K562 (cell line): ENCODE measurements around the gene SETD4. TPM values are rescaled to one million over a fixed set of nuclear protein-coding genes. Genes with fewer than 3 reads are reported as not detected.
A peak's percentile ranks its signal among the peaks of the same experiment; 100 is the strongest.

Experiments
- ATAC-seq: fragments of 200-7000 bp; cut with Tn5 transposase; 3 replicates; pipeline ENCODE4 v1.9.1; 2020; ENCODE audit warnings: moderate library complexity
- BruUV-seq: library from RNA; stranded (reverse); fragments of 400-500 nt; replicated peaks from 2 replicates; lab custom pipeline; 2021; lab: Mats Ljungman, UMichigan
- CTCF ChIA-PET: fragments of 300-600 bp; formaldehyde crosslinking; extraction: SDS; loops from one replicate; lab custom pipeline; 2021; ENCODE audit warnings: low intra/inter-chr PET ratio; lab: Yijun Ruan, JAX
- POLR2A ChIA-PET: fragments of 300-600, 350-650 bp; sonication (Branson Sonifier 250); formaldehyde crosslinking; extraction: SDS; loops from one replicate; lab custom pipeline; 2021; ENCODE audit warnings: antibody characterized with exemption, inconsistent platforms; lab: Yijun Ruan, JAX
- DNase-seq, 4 experiments: peaks; one replicate each; pipeline versions ENCODE4 v3.0.0 to v3.0.0-alpha.2; 2011 to 2018; ENCODE audit warnings: low spot score in 3 of 4, mixed read lengths in 3 of 4; ENCODE audit errors: extremely low read depth in 1 of 4
- FAIRE-seq: peaks from 2 replicates; lab custom pipeline; 2011; peaks lifted over from hg19 to GRCh38; lab: Jason Lieb, UNC
- H2AFZ ChIP-seq: 2 replicates; pipeline ENCODE4 v1.6.0; 2011; ENCODE audit warnings: low read depth, low read length, control low read depth, inconsistent platforms
- H3K27ac ChIP-seq: fragments of 200-600 bp; 3 replicates; pipeline ENCODE4 v1.8.0; 2011; ENCODE audit warnings: low read depth, mild to moderate bottlenecking, control low read depth, inconsistent platforms, low read length, moderate library complexity, mixed read lengths; ENCODE audit errors: extremely low read depth
- H3K27me3 ChIP-seq, 2 experiments: fragments of 300-600 bp in 1 of 2; 2 replicates in 1 of 2; 3 replicates in 1 of 2; pipeline versions ENCODE4 v1.6.0 to v1.8.0; 2011; ENCODE audit warnings: inconsistent platforms in 2 of 2, low read length in 2 of 2, mild to moderate bottlenecking in 1 of 2, mixed read lengths in 1 of 2, moderate library complexity in 1 of 2; ENCODE audit not compliant: control insufficient read depth in 2 of 2, insufficient read depth in 2 of 2
- H3K36me3 ChIP-seq: fragments of 300-600 bp; 3 replicates; pipeline ENCODE4 v1.8.0; 2011; ENCODE audit warnings: mild to moderate bottlenecking, low read length, inconsistent platforms; ENCODE audit not compliant: control insufficient read depth, insufficient read depth
- H3K4me1 ChIP-seq, 2 experiments: fragments of 200-600 bp in 1 of 2; replicated peaks in 1 of 2; 2 replicates in 1 of 2; 3 replicates in 1 of 2; pipeline versions ENCODE4 v1.5.1 to v1.8.0; 2011; ENCODE audit warnings: inconsistent platforms in 2 of 2, low read length in 2 of 2, mild to moderate bottlenecking in 1 of 2, mixed read lengths in 1 of 2, moderate library complexity in 1 of 2; ENCODE audit not compliant: control insufficient read depth in 2 of 2, insufficient read depth in 2 of 2
- H3K4me2 ChIP-seq: 2 replicates; pipeline ENCODE4 v1.6.1; 2011; ENCODE audit warnings: low read length, control low read depth, inconsistent platforms, mixed read lengths; ENCODE audit not compliant: insufficient read depth
- H3K4me3 ChIP-seq: fragments of 200-600 bp; sonication (generic), shearing (Covaris generic); 2 replicates; pipeline ENCODE4 v1.5.1; 2016; ENCODE audit warnings: control low read depth, inconsistent platforms
- H3K79me2 ChIP-seq: fragments of 200-600 bp; 3 replicates; pipeline ENCODE4 v1.8.0; 2011; ENCODE audit warnings: low read length, inconsistent platforms; ENCODE audit not compliant: control insufficient read depth, insufficient read depth
- H3K9ac ChIP-seq, 2 experiments: 2 replicates each; pipeline versions ENCODE4 v1.6.0 to v1.6.1; 2011; ENCODE audit warnings: low read depth in 2 of 2, low read length in 2 of 2, control low read depth in 1 of 2, inconsistent platforms in 1 of 2, mild to moderate bottlenecking in 1 of 2, mixed read lengths in 1 of 2; ENCODE audit not compliant: insufficient read depth in 1 of 2
- H3K9me1 ChIP-seq: one replicate; pipeline ENCODE4 v1.6.0; 2011; ENCODE audit warnings: inconsistent platforms, mild to moderate bottlenecking, low read length, moderate library complexity; ENCODE audit not compliant: control insufficient read depth, insufficient read depth
- H3K9me3 ChIP-seq: replicated peaks from 2 replicates; pipeline ENCODE4 v1.5.1; 2011; ENCODE audit warnings: low read depth, low read length, inconsistent platforms; ENCODE audit not compliant: control insufficient read depth, insufficient read depth
- H4K20me1 ChIP-seq: replicated peaks from 2 replicates; pipeline ENCODE4 v1.6.1; 2011; ENCODE audit warnings: low read length, inconsistent platforms, mixed read lengths; ENCODE audit not compliant: control insufficient read depth, insufficient read depth
- BRD9 ChIP-seq: fragments of 450-650 bp; IDR thresholded peaks from 2 replicates; pipeline ENCODE4 v1.6.1; 2018; ENCODE audit warnings: low read depth; ENCODE audit not compliant: partially characterized antibody
- CEBPB ChIP-seq: fragments of 450-650 bp; IDR thresholded peaks from 2 replicates; pipeline ENCODE4 v1.6.1; 2016; ENCODE audit warnings: missing genetic modification characterization, missing compliant biosample characterization
- CEBPG ChIP-seq, 3 experiments: fragments of 200-800 bp in 1 of 3; sonication (Bioruptor generic) in 1 of 3; sonication (generic) in 1 of 3; formaldehyde crosslinking in 1 of 3; IDR thresholded peaks in 2 of 3; conservative IDR thresholded peaks in 1 of 3; 2 replicates each; pipeline versions ENCODE4 v1.6.1 to v1.8.0; 2016 to 2022; ENCODE audit warnings: missing compliant biosample characterization in 2 of 3, missing genetic modification characterization in 2 of 3, mild to moderate bottlenecking in 1 of 3, missing genetic modification reagents in 1 of 3
- ELF4 ChIP-seq: fragments of 450-650 bp; formaldehyde crosslinking; IDR thresholded peaks from 2 replicates; pipeline ENCODE4 v1.4.0; 2022; ENCODE audit warnings: missing genetic modification characterization
- HDAC6 ChIP-seq: IDR thresholded peaks from 2 replicates; pipeline ENCODE4 v1.6.1; 2012; ENCODE audit warnings: low read depth, mild to moderate bottlenecking, control low read depth, inconsistent platforms, low read length, moderate library complexity
- MEIS2 ChIP-seq: fragments of 450-650 bp; IDR thresholded peaks from 2 replicates; pipeline ENCODE4 v1.6.1; 2014; ENCODE audit warnings: mild to moderate bottlenecking; ENCODE audit not compliant: partially characterized antibody
- POLR2G ChIP-seq: fragments of 200-400 bp; formaldehyde crosslinking; IDR thresholded peaks from 2 replicates; pipeline ENCODE4 v1.6.1; 2017; ENCODE audit warnings: low read depth, mild to moderate bottlenecking, antibody characterized with exemption, low read length, moderate library complexity
- TCF7L2 ChIP-seq: fragments of 150-350 bp; IDR thresholded peaks from 2 replicates; pipeline ENCODE4 v1.6.1; 2016; ENCODE audit warnings: low read depth, mild to moderate bottlenecking, low read length, moderate library complexity
- TFE3 ChIP-seq: fragments of 450-650 bp; formaldehyde crosslinking; IDR thresholded peaks from 2 replicates; pipeline ENCODE4 v1.4.0; 2020; ENCODE audit warnings: mild to moderate bottlenecking, mixed read lengths
- YBX1 ChIP-seq: fragments of 450-650 bp; IDR thresholded peaks from 2 replicates; pipeline ENCODE4 v1.7.1; 2016; ENCODE audit warnings: mild to moderate bottlenecking
- WGBS: fragments of 100-300 bp; shearing (Covaris generic); methylation state at CpG from one replicate; pipeline ENCODE4 v1.1.6; 2016; ENCODE audit warnings: low coverage, mixed read lengths; ENCODE audit not compliant: insufficient coverage; ENCODE audit errors: missing lambda C conversion rate; 5-methylcytosine and 5-hydroxymethylcytosine counted together
- in situ Hi-C: fragments of 300-500 bp; cut with MboI; formaldehyde crosslinking; loops from 4 replicates; pipeline ENCODE4 v1.15.0; 2018; ENCODE audit warnings: inconsistent platforms, mixed read lengths
- intact Hi-C: fragments of 100-400 bp; cut with micrococcal nuclease; formaldehyde crosslinking; loops from 2 replicates; pipeline ENCODE4 v1.14.2; 2022
- polyA plus RNA-seq, 8 experiments: library from polyadenylated mRNA; depleted of rRNA in 4 of 8; stranded (reverse) in 5 of 8; unstranded in 3 of 8; fragments of >200 nt; fragmentation: Nextera tagmentation in 2 of 8; fragmentation: Illumina TruSeq in 1 of 8; extraction: Ambion mirVana in 2 of 8; extraction: Trizol in 1 of 8; gene quantifications; 2 replicates each; pipeline versions ENCODE4 v1.2.1 to v1.2.3, GENCODE V29; 2011 to 2014; ENCODE audit warnings: inconsistent platforms in 1 of 8, missing spikeins in 1 of 8
- total RNA-seq, 7 experiments: library from RNA; depleted of rRNA in 6 of 7; stranded (reverse); fragments of >200 nt in 6 of 7; fragmentation: Illumina TruSeq in 2 of 7; extraction: Trizol in 2 of 7; gene quantifications; 2 replicates each; pipeline versions ENCODE4 v1.2.1 to v1.2.3, GENCODE V29; 2011 to 2021; ENCODE audit warnings: low replicate concordance in 1 of 7
- TF ChIP-seq, protein P1 (sequence below): sonication (generic); formaldehyde crosslinking; IDR thresholded peaks from 2 replicates; pipeline ENCODE4 v1.9.0; 2022; ENCODE audit warnings: mild to moderate bottlenecking, missing genetic modification reagents

SETD4 gene
- total and polyA plus RNA-seq, 9 of the 15 experiments (the other 6 are each of a cell fraction or from before 2014, with no cell fraction given), result 16.1 to 51.3 (median 25.7) TPM

DNA sequence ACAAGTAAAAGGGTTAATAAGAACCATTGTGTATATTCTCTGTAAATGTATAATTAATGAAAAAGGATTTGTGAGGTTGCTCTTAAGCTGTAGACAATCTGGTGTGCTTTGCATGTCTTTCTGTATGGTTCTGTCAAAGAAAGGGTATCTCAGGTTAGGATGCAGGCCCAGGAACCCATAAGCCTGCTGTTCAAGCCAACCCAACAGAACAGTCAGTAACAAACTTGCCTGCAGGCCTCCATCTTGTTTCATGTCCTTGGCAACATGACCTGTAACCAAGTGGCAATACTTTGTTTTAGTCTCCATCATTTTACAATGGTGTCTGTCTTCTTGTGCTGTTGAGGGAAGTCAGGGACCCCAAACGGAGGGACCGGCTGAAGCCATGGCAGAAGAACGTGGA lies 38.7 kb upstream of the SETD4 start (continued):
- no peak for TF ChIP-seq TFE3 (CRISPR knock-in tag)
- TF ChIP-seq HDAC6, result no peak
- no peak for TF ChIP-seq ELF4 (CRISPR knock-in tag)
- TF ChIP-seq BRD9, result no peak
- TF ChIP-seq, protein P1, sequence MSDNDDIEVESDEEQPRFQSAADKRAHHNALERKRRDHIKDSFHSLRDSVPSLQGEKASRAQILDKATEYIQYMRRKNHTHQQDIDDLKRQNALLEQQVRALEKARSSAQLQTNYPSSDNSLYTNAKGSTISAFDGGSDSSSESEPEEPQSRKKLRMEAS (CRISPR knock-in tag), result no peak
- TF ChIP-seq YBX1, result no peak
- TF ChIP-seq TCF7L2, result no peak
- no peak for TF ChIP-seq POLR2G
- TF ChIP-seq, all 486 proteins: peak for 0

- H4K20me1 ChIP-seq, result no peaks in the 10 kb centered on the region
- H3K79me2 ChIP-seq, result no peaks in the 10 kb centered on the region
- no peaks in the 10 kb centered on the region for H3K9me1 ChIP-seq
- in situ Hi-C loops (no loop called here), intact Hi-C loops (no loop called here)
- peaks cover 8% of the 10 kb centered on the region for H3K9me3 ChIP-seq
- H3K27me3 ChIP-seq, result peaks cover 0 to 2% of the 10 kb centered on the region in 2 experiments; a peak in 1 of 5 replicates
- peak overlapping the region; percentile 38; the same call in 1 of the 3 replicates for H3K27ac ChIP-seq
- TF ChIP-seq MEIS2 (no peak), CEBPG (CRISPR knock-in tag; IDR thresholded peaks at IDR 0.05) (peak; percentile 25; the same call in 1 of the 2 replicates), CEBPG (tag; conservative IDR thresholded peaks at IDR 0.05 in 1 of 2, IDR thresholded peaks at IDR 0.05 in 1 of 2) (peak in 1 of 2 experiments; percentile 44; a peak in 1 of 4 replicates), CEBPB (peak; percentile 45; the same call in 1 of the 2 replicates)
- no peak for DNase-seq
- H3K4me2 ChIP-seq, result no peak overlapping the region
- BruUV-seq, result no TSS peak
- ChIA-PET POLR2A (interaction anchor here (0.6 kb wide), 1 partner anchor 1283 kb away, joined by 3 read pairs; no protein-coding TSS in a partner anchor), CTCF (no interaction called here)
- WGBS, result 4% methylated on average over 2 of the region's 2 CpGs
- no peak for ATAC-seq
- no peaks in the 10 kb centered on the region for H3K36me3 ChIP-seq
- H2AFZ ChIP-seq, result no peak overlapping the region
- no peaks in the 10 kb centered on the region; a peak in 2 of 5 replicates for H3K4me1 ChIP-seq
- no peak overlapping the region for H3K4me3 ChIP-seq
- H3K9ac ChIP-seq, result no peak overlapping the region
- no peak for FAIRE-seq
Observed at GRCh38 chr21:36098182-36098532, 37.8 kb upstream of the SETD4 start.
